IPS DF 6.9 (cell line): ENCODE measurements around the gene HOXA10.

ENCODE experiments used
- DNase-seq: peaks from one replicate; pipeline ENCODE4 v3.0.0-alpha.2; 2013; ENCODE audit warnings: low read depth, low spot score
- H3K27ac ChIP-seq: one replicate; pipeline ENCODE4 v1.5.1; 2013; ENCODE audit warnings: low read length, control low read depth
- H3K27me3 ChIP-seq: 2 replicates; pipeline ENCODE4 v1.6.1; 2013; ENCODE audit warnings: mild to moderate bottlenecking, low read length; ENCODE audit not compliant: control insufficient read depth, insufficient read depth
- H3K36me3 ChIP-seq: 2 replicates; pipeline ENCODE4 v1.6.1; 2013; ENCODE audit warnings: low read length; ENCODE audit not compliant: control insufficient read depth, insufficient read depth
- H3K4me1 ChIP-seq: 2 replicates; pipeline ENCODE4 v1.6.1; 2013; ENCODE audit warnings: low read length; ENCODE audit not compliant: control insufficient read depth, insufficient read depth
- H3K4me3 ChIP-seq: 2 replicates; pipeline ENCODE4 v1.5.1; 2013; ENCODE audit warnings: mild to moderate bottlenecking, low read length
- H3K9me3 ChIP-seq: 2 replicates; pipeline ENCODE4 v1.6.1; 2013; ENCODE audit warnings: low read length, inconsistent platforms; ENCODE audit not compliant: control insufficient read depth, insufficient read depth
- WGBS: extraction: QIAGEN DNeasy Blood & Tissue Kit; methylation state at CpG from one replicate; pipeline ENCODE4 v1.1.7; 2013; ENCODE audit warnings: mixed read lengths, missing lambda C conversion rate; ENCODE audit not compliant: insufficient read length, insufficient coverage; 5-methylcytosine and 5-hydroxymethylcytosine counted together

HOXA10 gene

GRCh38 chr7:27130540-27131389 is 43.4 kb downstream of the HOXA10 start, which contains the start of gene HOXA4:
HOXA4 (minus strand) TSS chr7:27130757; CDS start chr7:27130733, 24 bp downstream.
- no CpG with 5 or more reads among the region's 67 CpGs for WGBS
- no peaks in the 10 kb centered on the region for H3K4me1 ChIP-seq

GRCh38 chr7:27129729-27130539 is 44.2 kb downstream of the HOXA10 start:
- peaks cover 96% of the 10 kb centered on the region for H3K27me3 ChIP-seq
- H3K36me3 ChIP-seq, result no peaks in the 10 kb centered on the region; the same call in 1 of the 2 replicates
- H3K9me3 ChIP-seq, result no peaks in the 10 kb centered on the region
- H3K27ac ChIP-seq, result no peak overlapping the region
- WGBS, result no CpG with 5 or more reads among the region's 72 CpGs
- peak overlapping the region; percentile 19 for H3K4me3 ChIP-seq
- DNase-seq, result no peak
- no peaks in the 10 kb centered on the region for H3K4me1 ChIP-seq

More at GRCh38 chr7:27130540-27131389, 43.4 kb downstream of the HOXA10 start, which contains the start of gene HOXA4:
- no peak within 1 kb of the TSS for H3K27ac ChIP-seq
- peak within 1 kb of the TSS; percentile 42 for H3K4me3 ChIP-seq
- no peaks in the 10 kb centered on the region for H3K9me3 ChIP-seq
- H3K36me3 ChIP-seq, result no peaks in the 10 kb centered on the region; the same call in 1 of the 2 replicates
- DNase-seq, result no peak
- peaks cover 95% of the 10 kb centered on the region for H3K27me3 ChIP-seq

GRCh38 chr7:27128776-27129728 is 45.1 kb downstream of the HOXA10 start:
- no peak overlapping the region for H3K4me3 ChIP-seq
- DNase-seq, result no peak
- no CpG with 5 or more reads among the region's 28 CpGs for WGBS
- no peaks in the 10 kb centered on the region; the same call in 1 of the 2 replicates for H3K36me3 ChIP-seq
- no peaks in the 10 kb centered on the region for H3K4me1 ChIP-seq
- H3K27ac ChIP-seq, result no peak overlapping the region
- peaks cover 96% of the 10 kb centered on the region for H3K27me3 ChIP-seq
- no peaks in the 10 kb centered on the region for H3K9me3 ChIP-seq

GRCh38 chr7:27128034-27128433 is 46.1 kb downstream of the HOXA10 start:
- H3K4me3 ChIP-seq, result no peak overlapping the region
- H3K27ac ChIP-seq, result no peak overlapping the region
- no peak for DNase-seq
- no peaks in the 10 kb centered on the region for H3K9me3 ChIP-seq
- no CpG with 5 or more reads among the region's 2 CpGs for WGBS
- peaks cover 97% of the 10 kb centered on the region for H3K27me3 ChIP-seq
- H3K36me3 ChIP-seq, result no peaks in the 10 kb centered on the region; the same call in 1 of the 2 replicates
- H3K4me1 ChIP-seq, result no peaks in the 10 kb centered on the region

GRCh38 chr7:27126596-27127327 is 47.4 kb downstream of the HOXA10 start:
- no peaks in the 10 kb centered on the region for H3K4me1 ChIP-seq
- H3K27me3 ChIP-seq, result peaks cover 97% of the 10 kb centered on the region
- no peak overlapping the region for H3K4me3 ChIP-seq
- WGBS, result 100% methylated on average over 1 of the region's 3 CpGs
- H3K27ac ChIP-seq, result no peak overlapping the region
- no peaks in the 10 kb centered on the region for H3K9me3 ChIP-seq
- DNase-seq, result no peak
- no peaks in the 10 kb centered on the region; the same call in 1 of the 2 replicates for H3K36me3 ChIP-seq

GRCh38 chr7:27125986-27126394 is 48.1 kb downstream of the HOXA10 start:
- DNase-seq, result no peak
- no CpG with 5 or more reads among the region's 5 CpGs for WGBS
- H3K4me3 ChIP-seq, result no peak overlapping the region
- H3K36me3 ChIP-seq, result no peaks in the 10 kb centered on the region; the same call in 1 of the 2 replicates
- H3K4me1 ChIP-seq, result no peaks in the 10 kb centered on the region
- H3K9me3 ChIP-seq, result no peaks in the 10 kb centered on the region
- H3K27me3 ChIP-seq, result peaks cover 97% of the 10 kb centered on the region
- H3K27ac ChIP-seq, result no peak overlapping the region

GRCh38 chr7:27124902-27125689 is 49.0 kb downstream of the HOXA10 start:
- H3K27me3 ChIP-seq, result peaks cover 100% of the 10 kb centered on the region
- H3K36me3 ChIP-seq, result no peaks in the 10 kb centered on the region; the same call in 1 of the 2 replicates
- no peak overlapping the region for H3K27ac ChIP-seq
- H3K4me3 ChIP-seq, result no peak overlapping the region
- no CpG with 5 or more reads among the region's 8 CpGs for WGBS
- H3K4me1 ChIP-seq, result no peaks in the 10 kb centered on the region
- no peaks in the 10 kb centered on the region for H3K9me3 ChIP-seq
- DNase-seq, result no peak

GRCh38 chr7:27124096-27124901 is 49.8 kb downstream of the HOXA10 start:
- no CpG with 5 or more reads among the region's 43 CpGs for WGBS
- Histone ChIP-seq H3K36me3 (no peaks in the 10 kb centered on the region), H3K27me3 (peaks cover 100% of the 10 kb centered on the region), H3K9me3 (no peaks in the 10 kb centered on the region), H3K4me3 (no peak overlapping the region), H3K4me1 (no peaks in the 10 kb centered on the region), H3K27ac (no peak overlapping the region)
- DNase-seq, result no peak
